GM12891 (cell line): ENCODE results near the gene NPFF.

ENCODE experiments used
- DNase-seq: peaks from one replicate; pipeline ENCODE4 v3.0.0; 2011; ENCODE audit warnings: low spot score; ENCODE audit not compliant: insufficient read length
- FAIRE-seq: peaks from 2 replicates; lab custom pipeline; 2011; peaks lifted over from hg19 to GRCh38; lab: Jason Lieb, UNC
- PAX5 ChIP-seq: IDR thresholded peaks from 2 replicates; pipeline ENCODE4 v1.6.1; 2011; ENCODE audit warnings: low read length, moderate library complexity, mild to moderate bottlenecking; ENCODE audit not compliant: insufficient read depth, severe bottlenecking
- POLR2A ChIP-seq: IDR thresholded peaks from 2 replicates; pipeline ENCODE4 v1.6.1; 2011; ENCODE audit warnings: low read depth, low read length, control low read depth
- POLR2AphosphoS5 ChIP-seq: IDR thresholded peaks from 2 replicates; pipeline ENCODE4 v1.6.1; 2011; ENCODE audit warnings: low read depth, low read length, control low read depth
- POU2F2 ChIP-seq: IDR thresholded peaks from 2 replicates; pipeline ENCODE4 v1.6.1; 2011; ENCODE audit warnings: low read depth, mild to moderate bottlenecking, control low read depth, low read length, moderate library complexity
- SPI1 ChIP-seq: IDR thresholded peaks from 2 replicates; pipeline ENCODE4 v1.6.1; 2011; ENCODE audit warnings: low read depth, low read length, control low read depth
- TAF1 ChIP-seq: IDR thresholded peaks from 2 replicates; pipeline ENCODE4 v1.6.1; 2011; ENCODE audit warnings: low read depth, low read length, control low read depth

NPFF gene

GRCh38 chr12:53498235-53498630, 9.1 kb downstream of the NPFF start:
- FAIRE-seq (no peak), DNase-seq (no peak)
- TF ChIP-seq PAX5 = no peak
- TF ChIP-seq SPI1 = no peak
- TF ChIP-seq POU2F2 = no peak
- TF ChIP-seq POLR2AphosphoS5 = no peak
- TF ChIP-seq POLR2A = no peak

- FAIRE-seq = no peak
- TF ChIP-seq POU2F2 = no peak
- TF ChIP-seq PAX5 = no peak
- no peak for TF ChIP-seq TAF1
- TF ChIP-seq POLR2AphosphoS5 = no peak
- TF ChIP-seq SPI1 = no peak
- TF ChIP-seq POLR2A = no peak
These were observed 9.8 kb downstream of the NPFF start for GRCh38 chr12:53497461-53497860.

GRCh38 chr12:53496752-53497032, 10.6 kb downstream of the NPFF start:
- DNase-seq = no peak
- no peak for FAIRE-seq
- TF ChIP-seq PAX5 (no peak), POLR2AphosphoS5 (no peak), SPI1 (no peak), POU2F2 (no peak)

More at GRCh38 chr12:53497461-53497860, 9.8 kb downstream of the NPFF start:
- DNase-seq = no peak

GRCh38 chr12:53495903-53496751, 11.2 kb downstream of the NPFF start:
- TF ChIP-seq PAX5 = no peak
- no peak for TF ChIP-seq POLR2AphosphoS5
- TF ChIP-seq SPI1 = no peak
- no peak for TF ChIP-seq POU2F2
- TF ChIP-seq TAF1 = no peak
- TF ChIP-seq POLR2A = no peak
- no peak for DNase-seq
- FAIRE-seq = no peak

- DNase-seq = no peak
- TF ChIP-seq POU2F2 (no peak), PAX5 (no peak), POLR2AphosphoS5 (no peak), SPI1 (no peak), POLR2A (no peak), TAF1 (no peak)
- no peak for FAIRE-seq
These were observed 13.5 kb downstream of the NPFF start for GRCh38 chr12:53493610-53494391.

GRCh38 chr12:53492830-53493609, 14.3 kb downstream of the NPFF start:
- DNase-seq (peak; percentile 87), FAIRE-seq (peak; percentile 98)
- 0 out of 2 replicates have a peak, but pooled peaks have one; percentile 21 for TF ChIP-seq POLR2A
- no peak for TF ChIP-seq POLR2AphosphoS5
- peak; percentile 61 for TF ChIP-seq PAX5
- TF ChIP-seq POU2F2 = no peak
- TF ChIP-seq TAF1 = no peak
- TF ChIP-seq SPI1 = no peak

- no peak for FAIRE-seq
These were observed 15.1 kb downstream of the NPFF start for GRCh38 chr12:53492188-53492587.

GRCh38 chr12:53489242-53489864, 17.9 kb downstream of the NPFF start:
- FAIRE-seq = no peak
- DNase-seq = no peak
- TF ChIP-seq POLR2A (no peak), SPI1 (no peak), POU2F2 (no peak), PAX5 (no peak), TAF1 (no peak), POLR2AphosphoS5 (no peak)

More at GRCh38 chr12:53492188-53492587, 15.1 kb downstream of the NPFF start:
- TF ChIP-seq POLR2AphosphoS5 (no peak), POU2F2 (no peak), POLR2A (no peak), PAX5 (no peak), SPI1 (no peak), TAF1 (no peak)
- no peak for DNase-seq

- TF ChIP-seq POU2F2 (0 out of 2 replicates have a peak, but pooled peaks have one; percentile 10), POLR2AphosphoS5 (no peak)
- FAIRE-seq = no peak
- DNase-seq = no peak
These were observed 20.4 kb downstream of the NPFF start for GRCh38 chr12:53486736-53487487.
